GM23248 (cell line): ENCODE results near the gene PLXDC2. TPM values are rescaled to one million over a fixed set of nuclear protein-coding genes. Genes with fewer than 3 reads are reported as not detected.
A peak's percentile ranks its signal among the peaks of the same experiment; 100 is the strongest.

Experiments used
- DNase-seq: peaks from one replicate; pipeline ENCODE4 v3.0.0-alpha.2; 2015
- H2AFZ ChIP-seq: fragments of 200-600 bp; sonication (generic); 2 replicates; pipeline ENCODE4 v1.6.1; 2016; ENCODE audit warnings: antibody characterized with exemption
- H3F3A ChIP-seq: fragments of 200-600 bp; sonication (generic); 2 replicates; pipeline ENCODE4 v1.6.1; 2016; ENCODE audit warnings: mild to moderate bottlenecking, antibody characterized with exemption, mixed run types; ENCODE audit not compliant: insufficient read depth
- H3K27ac ChIP-seq: fragments of 200-600 bp; sonication (generic); 2 replicates; pipeline ENCODE4 v1.5.1; 2016; ENCODE audit warnings: mild to moderate bottlenecking
- H3K27me3 ChIP-seq: fragments of 200-600 bp; sonication (generic); replicated peaks from 2 replicates; pipeline ENCODE4 v1.6.1; 2016; ENCODE audit warnings: mild to moderate bottlenecking; ENCODE audit not compliant: insufficient read depth
- H3K36me3 ChIP-seq: fragments of 200-600 bp; sonication (generic); 2 replicates; pipeline ENCODE4 v1.6.1; 2016; ENCODE audit warnings: low read depth, mild to moderate bottlenecking
- H3K4me1 ChIP-seq: fragments of 200-600 bp; sonication (generic); 2 replicates; pipeline ENCODE4 v1.6.1; 2016; ENCODE audit warnings: mild to moderate bottlenecking; ENCODE audit not compliant: insufficient read depth
- H3K4me2 ChIP-seq: fragments of 200-600 bp; sonication (generic); one replicate; pipeline ENCODE4 v1.6.1; 2016; ENCODE audit warnings: mild to moderate bottlenecking; ENCODE audit not compliant: unreplicated experiment
- H3K4me3 ChIP-seq: fragments of 200-600 bp; sonication (generic); 2 replicates; pipeline ENCODE4 v1.5.1; 2016; ENCODE audit warnings: mild to moderate bottlenecking
- H3K79me2 ChIP-seq: fragments of 200-600 bp; sonication (generic); 2 replicates; pipeline ENCODE4 v1.6.1; 2016; ENCODE audit warnings: mild to moderate bottlenecking; ENCODE audit not compliant: insufficient read depth
- H3K9ac ChIP-seq: fragments of 200-600 bp; sonication (generic); 2 replicates; pipeline ENCODE4 v1.6.1; 2016; ENCODE audit warnings: mild to moderate bottlenecking
- H3K9me2 ChIP-seq: fragments of 200-600 bp; sonication (generic); 2 replicates; pipeline ENCODE4 v1.6.1; 2016; ENCODE audit warnings: mixed run types, mild to moderate bottlenecking, moderate library complexity; ENCODE audit not compliant: insufficient read depth
- H3K9me3 ChIP-seq: fragments of 200-600 bp; sonication (generic); one replicate; pipeline ENCODE4 v1.6.1; 2017; ENCODE audit warnings: low read depth
- H4K20me1 ChIP-seq: fragments of 200-600 bp; sonication (generic); 2 replicates; pipeline ENCODE4 v1.6.0; 2016; ENCODE audit not compliant: insufficient read depth
- EZH2 ChIP-seq: fragments of 200-600 bp; sonication (generic); IDR thresholded peaks from 2 replicates; pipeline ENCODE4 v1.6.1; 2018; ENCODE audit warnings: antibody characterized with exemption, mild to moderate bottlenecking; ENCODE audit not compliant: insufficient read depth, poor library complexity, severe bottlenecking
- EZH2phosphoT487 ChIP-seq: fragments of 200-600 bp; sonication (generic); IDR thresholded peaks from 2 replicates; pipeline ENCODE4 v1.6.1; 2018; ENCODE audit warnings: antibody characterized with exemption, moderate library complexity, mild to moderate bottlenecking, low read depth; ENCODE audit not compliant: insufficient read depth
- WGBS, 2 experiments: methylation state at CpG; one replicate each; pipeline ENCODE4 v1.1.6; 2015 to 2017; ENCODE audit warnings: low lambda C conversion rate in 2 of 2, low coverage in 1 of 2; ENCODE audit errors: missing lambda C conversion rate in 2 of 2; 5-methylcytosine and 5-hydroxymethylcytosine counted together
- in situ Hi-C: fragments of 300-500 bp; cut with MboI; formaldehyde crosslinking; loops from 2 replicates; pipeline ENCODE4 v1.15.0; 2020
- polyA plus RNA-seq: library from polyadenylated mRNA; unstranded; fragments of >200 nt; fragmentation: Nextera tagmentation; extraction: Ambion mirVana; gene quantifications from 2 replicates; pipeline ENCODE4 v1.2.1, GENCODE V29; 2016
- total RNA-seq: library from RNA; depleted of rRNA; stranded (reverse); fragments of >200 nt; shearing (Covaris generic); gene quantifications from 2 replicates; pipeline ENCODE4 v1.2.3, GENCODE V29; 2014

The PLXDC2 gene
- total and polyA plus RNA-seq, 2 experiments from 2014 or later = 0.81 to 2.3 TPM

DNA sequence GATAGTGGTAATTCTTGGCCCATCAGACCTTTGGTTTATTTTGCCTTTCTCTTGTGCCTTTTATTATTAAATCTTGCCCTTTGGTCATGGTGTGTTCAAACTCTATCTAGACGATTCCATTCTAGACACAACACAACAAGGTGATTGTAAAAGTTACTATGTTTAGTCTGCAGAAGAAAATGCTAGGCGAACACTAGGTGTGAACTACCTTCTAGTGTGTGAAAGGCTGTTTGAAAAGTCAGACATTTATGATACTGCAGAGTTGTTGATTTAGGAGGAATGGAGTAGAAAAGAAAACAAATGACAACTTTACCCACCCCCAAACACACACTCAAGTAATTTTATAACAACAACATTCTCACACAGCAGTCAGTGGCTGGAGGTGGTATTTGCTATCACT is 103.4 kb downstream of the PLXDC2 start:
- peaks cover 24% of the 10 kb centered on the region for H3F3A ChIP-seq
- H3K4me3 ChIP-seq = no peak overlapping the region
- no peak overlapping the region for H3K4me2 ChIP-seq
- no peak overlapping the region for H3K27ac ChIP-seq
- WGBS, 2 experiments = 80 to 91% methylated on average over 2 of the region's 2 CpGs
- TF ChIP-seq EZH2 = no peak
- TF ChIP-seq EZH2phosphoT487 = no peak
- no peak overlapping the region for H2AFZ ChIP-seq
- H3K27me3 ChIP-seq = no peaks in the 10 kb centered on the region
- peaks cover 5% of the 10 kb centered on the region for H3K9me3 ChIP-seq
- no peak overlapping the region for H3K9ac ChIP-seq
- no peaks in the 10 kb centered on the region for H4K20me1 ChIP-seq
- no peaks in the 10 kb centered on the region for H3K79me2 ChIP-seq
- no peaks in the 10 kb centered on the region for H3K36me3 ChIP-seq
- H3K9me2 ChIP-seq = no peaks in the 10 kb centered on the region
- peaks cover 24% of the 10 kb centered on the region for H3K4me1 ChIP-seq
- DNase-seq = no peak
- in situ Hi-C loops = no loop called here

DNA sequence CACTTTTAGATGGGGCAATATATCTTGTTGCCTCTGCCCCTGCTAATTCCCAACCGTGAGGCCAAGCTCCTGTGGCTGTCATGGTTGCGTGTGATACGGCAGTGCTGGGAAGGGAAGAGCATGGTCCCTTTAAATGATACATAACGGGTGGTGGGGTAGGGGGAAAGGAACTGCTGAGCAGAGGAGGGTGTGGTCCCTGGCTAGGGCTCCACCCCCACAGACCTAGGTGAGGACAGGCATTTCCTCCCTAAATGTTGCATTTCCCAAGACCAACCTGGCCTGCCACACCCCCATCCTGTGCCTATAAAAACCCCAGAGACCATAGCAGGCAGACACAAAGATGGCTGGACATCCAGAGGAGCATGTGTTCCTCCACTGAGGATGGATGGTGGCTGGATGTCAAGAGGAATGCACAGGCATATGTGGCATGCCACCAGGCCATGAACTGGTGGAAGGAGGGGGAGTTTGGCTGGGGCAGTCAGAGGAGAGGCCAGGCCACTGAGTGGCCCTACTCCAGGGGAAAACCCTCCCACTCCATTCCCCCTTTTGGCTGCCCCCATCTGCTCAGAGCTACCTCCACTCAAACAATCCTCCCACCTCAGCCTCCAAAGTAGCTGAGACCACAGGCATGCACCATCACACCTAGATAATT is 104.0 kb downstream of the PLXDC2 start:
- Histone ChIP-seq H3K27me3 (no peaks in the 10 kb centered on the region), H3K4me2 (no peak overlapping the region), H3K79me2 (no peaks in the 10 kb centered on the region), H3K9ac (no peak overlapping the region), H3K4me1 (peaks cover 24% of the 10 kb centered on the region), H3K36me3 (no peaks in the 10 kb centered on the region), H3K9me2 (no peaks in the 10 kb centered on the region), H3K9me3 (no peaks in the 10 kb centered on the region), H3K4me3 (no peak overlapping the region), H4K20me1 (no peaks in the 10 kb centered on the region), H3K27ac (no peak overlapping the region), H3F3A (peaks cover 24% of the 10 kb centered on the region), H2AFZ (no peak overlapping the region)
- in situ Hi-C loops = no loop called here
- 79 to 82% methylated on average over 4 of the region's 4 CpGs for WGBS, 2 experiments
- TF ChIP-seq EZH2phosphoT487 (no peak), EZH2 (no peak)
- no peak for DNase-seq

DNA sequence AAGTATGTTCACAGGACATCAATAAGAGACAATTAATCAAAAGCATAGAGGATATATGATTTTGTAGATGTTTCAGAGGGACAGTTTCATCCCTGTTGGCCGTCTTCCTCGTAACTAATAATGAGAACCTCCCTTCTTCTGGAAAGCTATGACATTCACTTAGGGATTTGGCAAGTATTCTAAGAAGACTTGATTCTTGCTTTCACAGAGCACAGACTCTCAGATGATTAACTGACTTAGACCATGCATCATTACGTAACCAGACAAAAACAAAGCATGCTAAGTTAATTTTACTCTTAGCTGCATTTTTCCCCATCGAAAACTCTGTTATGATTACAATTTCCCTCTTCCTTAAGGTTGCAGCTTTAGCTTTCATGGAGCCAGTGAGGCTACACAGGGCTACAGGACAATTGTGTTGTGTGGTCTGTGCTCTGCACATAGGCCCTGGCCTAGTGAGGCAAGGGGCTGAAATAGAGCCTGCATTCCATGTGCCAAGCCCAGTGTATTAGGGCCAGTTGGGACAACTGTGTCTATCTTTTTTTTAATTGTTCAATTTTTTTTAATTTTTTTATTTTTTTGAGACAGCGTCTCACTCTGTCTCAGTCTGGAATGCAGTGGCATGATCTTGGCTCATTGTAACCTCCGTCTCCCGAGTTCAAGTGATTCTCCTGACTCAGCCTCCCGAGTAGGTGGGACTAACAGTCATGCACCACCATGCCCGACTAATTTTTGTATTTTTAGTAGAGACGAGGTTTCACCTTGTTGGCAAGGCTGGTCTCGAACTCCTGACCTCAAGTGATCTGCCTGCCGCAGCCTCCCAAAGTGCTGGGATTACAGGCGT is 105.3 kb downstream of the PLXDC2 start:
- Histone ChIP-seq H3K9ac (no peak overlapping the region), H3K79me2 (no peaks in the 10 kb centered on the region), H4K20me1 (no peaks in the 10 kb centered on the region), H3K27ac (peak overlapping the region; percentile 54), H3K9me2 (no peaks in the 10 kb centered on the region), H3K36me3 (no peaks in the 10 kb centered on the region), H2AFZ (0 out of 2 replicates have a peak overlapping the region, but pooled peaks have one; percentile 28), H3K4me1 (peaks cover 24% of the 10 kb centered on the region), H3K9me3 (no peaks in the 10 kb centered on the region), H3K27me3 (no peaks in the 10 kb centered on the region), H3K4me2 (peak overlapping the region; percentile 58), H3K4me3 (0 out of 2 replicates have a peak overlapping the region, but pooled peaks have one; percentile 2), H3F3A (peaks cover 24% of the 10 kb centered on the region)
- DNase-seq = peak; percentile 73
- WGBS, 2 experiments = 2 to 6% methylated on average over 13 of the region's 13 CpGs
- in situ Hi-C loops = no loop called here
- no peak for TF ChIP-seq EZH2phosphoT487
- TF ChIP-seq EZH2 = no peak

DNA sequence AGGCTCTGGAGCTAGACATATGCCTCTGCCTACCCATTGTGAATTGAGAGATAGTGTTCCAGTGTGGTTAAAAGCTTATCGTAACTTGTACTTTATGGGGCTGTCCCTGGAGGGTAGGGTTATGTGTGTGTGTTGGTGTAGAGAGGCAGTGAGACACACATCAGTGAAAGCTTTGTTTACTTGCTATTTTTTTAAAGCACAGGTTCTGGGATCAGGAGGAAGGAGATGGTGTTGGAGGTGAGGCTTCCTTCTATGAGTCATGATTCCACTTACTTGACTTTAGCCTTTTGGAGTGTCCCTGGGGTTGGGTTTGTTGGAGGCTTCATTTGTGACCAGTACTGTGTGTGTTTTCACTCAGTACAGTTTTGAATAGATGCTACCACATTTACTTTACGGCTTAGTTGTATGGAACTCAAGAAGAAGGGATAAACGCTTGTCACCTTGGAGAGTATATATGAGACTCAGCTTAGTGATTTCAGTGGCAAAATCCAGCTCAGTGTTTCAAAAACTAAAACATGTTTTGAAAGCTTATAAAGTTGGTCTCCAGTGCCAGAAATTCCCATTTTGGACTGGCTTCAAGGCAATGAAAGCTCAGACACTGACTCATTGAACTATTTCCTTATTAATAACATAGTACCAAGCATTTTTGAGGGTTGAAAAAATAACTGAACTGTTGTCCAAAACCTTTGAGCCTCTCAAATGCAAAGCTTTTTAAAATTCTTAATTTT is 106.2 kb downstream of the PLXDC2 start:
- peak overlapping the region; percentile 58 for H3K4me2 ChIP-seq
- H3K79me2 ChIP-seq = no peaks in the 10 kb centered on the region
- H3K36me3 ChIP-seq = no peaks in the 10 kb centered on the region
- 0 out of 2 replicates have a peak overlapping the region, but pooled peaks have one; percentile 28 for H2AFZ ChIP-seq
- H4K20me1 ChIP-seq = no peaks in the 10 kb centered on the region
- no peaks in the 10 kb centered on the region for H3K27me3 ChIP-seq
- peaks cover 24% of the 10 kb centered on the region for H3F3A ChIP-seq
- peak overlapping the region; percentile 2; the same call in 1 of the 2 replicates for H3K4me3 ChIP-seq
- DNase-seq = peak; percentile 81
- H3K4me1 ChIP-seq = peaks cover 24% of the 10 kb centered on the region
- peak overlapping the region; percentile 54 for H3K27ac ChIP-seq
- TF ChIP-seq EZH2phosphoT487 = no peak
- no peak for TF ChIP-seq EZH2
- no peaks in the 10 kb centered on the region for H3K9me2 ChIP-seq
- H3K9ac ChIP-seq = 0 out of 2 replicates have a peak overlapping the region, but pooled peaks have one; percentile 1
- H3K9me3 ChIP-seq = no peaks in the 10 kb centered on the region
- WGBS, 2 experiments = 2 to 3% methylated on average over 3 of the region's 3 CpGs
- in situ Hi-C loops = no loop called here
